Measurements from ENCODE around the gene KCNQ1.
"Not testable (repeated sequence)": the region's sequence is repeated elsewhere in the genome, so short reads cannot be mapped to it uniquely, and the experiment has no call there.

Gene KCNQ1

DNA sequence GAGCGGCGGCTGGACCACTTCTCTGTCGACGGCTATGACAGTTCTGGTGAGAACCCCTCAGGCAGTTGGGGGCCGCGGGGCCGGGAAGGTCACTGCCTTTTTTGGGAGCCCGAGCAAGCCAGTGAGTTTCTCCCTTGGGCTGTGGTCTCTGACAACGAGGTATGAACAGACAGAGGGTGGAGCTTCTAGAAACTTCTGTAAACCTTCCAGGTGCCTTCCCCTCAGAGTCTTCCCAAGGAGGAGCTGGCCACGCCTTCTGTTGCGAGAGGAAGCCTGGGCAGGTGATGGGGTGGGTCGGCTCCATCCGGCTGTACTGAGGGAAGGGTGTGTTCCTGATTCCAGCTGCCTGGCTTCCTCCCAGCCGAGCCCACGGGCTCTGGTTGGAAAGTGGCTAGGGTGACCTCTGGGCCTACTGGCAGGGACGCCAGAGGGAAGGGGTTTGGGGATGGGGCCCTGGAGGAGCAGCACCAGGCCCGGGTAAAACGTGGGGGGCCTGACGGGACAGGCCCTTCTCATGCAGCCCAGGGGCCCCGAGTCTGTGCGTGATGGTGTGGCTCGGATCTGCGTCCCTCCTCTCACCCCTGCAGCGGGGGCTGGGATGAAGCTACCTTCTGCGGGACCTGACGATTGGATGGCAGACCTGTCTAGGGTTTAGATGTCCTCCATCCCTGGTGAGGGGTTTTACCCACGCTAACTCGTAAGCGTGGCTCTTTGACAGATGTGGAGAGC is 144.2 kb downstream of the KCNQ1 start:
- no peak for DNase-seq (ENCODE audit: low read depth in 2 of 3, low spot score in 1 of 3)

- DNase-seq (ENCODE audit: low read depth in 2 of 3, low spot score in 1 of 3), result no peak
Measured at GRCh38 chr11:2589538-2589934, 144.7 kb downstream of the KCNQ1 start.

- no peak for DNase-seq (ENCODE audit: low read depth in 2 of 3, low spot score in 1 of 3)
Measured at GRCh38 chr11:2590131-2590964, 145.5 kb downstream of the KCNQ1 start.

GRCh38 chr11:2590965-2591754 is 146.4 kb downstream of the KCNQ1 start:
- no peak for DNase-seq (ENCODE audit: low read depth in 2 of 3, low spot score in 1 of 3)

DNA sequence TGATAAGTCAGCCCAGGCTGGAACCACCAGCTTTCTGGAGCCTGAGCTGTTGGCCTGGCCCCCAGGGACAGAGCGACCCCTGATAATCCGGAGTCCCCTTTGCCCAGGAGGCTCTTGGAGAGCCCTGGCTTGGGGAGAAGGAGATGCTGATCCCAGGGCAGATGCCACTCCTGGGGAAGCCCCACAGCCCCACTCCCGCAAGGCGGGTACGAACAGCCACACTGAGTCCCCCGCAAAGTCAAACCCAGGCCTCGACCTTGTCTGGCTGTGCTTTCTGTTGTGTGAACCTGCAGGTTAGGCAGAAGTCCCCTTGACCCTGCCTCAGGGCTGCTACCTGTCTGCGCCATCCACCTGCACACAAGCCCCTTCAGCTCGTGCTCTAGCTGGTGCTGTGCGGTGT is 147.0 kb downstream of the KCNQ1 start:
- no peak for DNase-seq (ENCODE audit: low read depth in 2 of 3, low spot score in 1 of 3)

DNA sequence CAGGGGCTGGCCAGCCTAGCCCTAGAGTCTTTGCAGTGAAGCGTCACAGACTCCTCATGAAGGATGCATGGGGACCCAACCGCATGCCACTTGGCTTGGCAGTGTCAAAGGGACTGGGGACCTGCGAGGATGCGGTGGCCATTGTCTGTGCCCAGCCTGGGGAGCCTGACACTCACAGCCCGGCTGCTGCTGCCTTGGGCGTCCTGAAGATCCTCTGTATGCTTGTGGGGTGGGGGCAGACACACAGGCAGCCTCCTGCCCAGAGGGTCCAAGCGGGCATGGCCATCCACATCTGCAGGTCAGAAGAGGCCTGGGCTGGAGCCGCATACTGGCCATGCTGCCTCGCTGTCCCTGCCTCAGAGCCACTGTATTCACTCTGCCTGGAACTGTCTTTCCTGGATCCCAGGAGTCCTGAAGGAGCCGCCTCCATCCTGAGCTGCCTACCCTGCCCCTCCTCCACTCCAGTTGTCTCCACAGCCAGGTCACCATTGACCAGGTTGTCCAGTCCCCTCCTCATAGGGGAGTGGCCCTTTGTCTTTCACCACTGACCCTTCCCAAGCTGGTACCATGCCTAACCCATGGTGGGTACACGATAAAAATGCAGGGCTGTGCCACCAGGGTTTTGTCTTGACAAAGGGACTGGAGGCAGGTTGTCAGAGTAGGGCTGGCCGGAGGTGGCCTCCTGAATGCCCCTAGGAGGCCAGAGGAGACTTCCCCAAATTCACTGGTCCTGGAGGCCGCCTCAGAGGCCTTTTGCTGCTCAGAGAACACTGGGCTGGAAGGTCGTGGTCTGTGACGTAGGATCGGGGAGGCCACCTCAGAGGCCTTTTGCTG is 148.0 kb downstream of the KCNQ1 start:
- DNase-seq (ENCODE audit: low read depth in 2 of 3, low spot score in 1 of 3), result no peak

DNA sequence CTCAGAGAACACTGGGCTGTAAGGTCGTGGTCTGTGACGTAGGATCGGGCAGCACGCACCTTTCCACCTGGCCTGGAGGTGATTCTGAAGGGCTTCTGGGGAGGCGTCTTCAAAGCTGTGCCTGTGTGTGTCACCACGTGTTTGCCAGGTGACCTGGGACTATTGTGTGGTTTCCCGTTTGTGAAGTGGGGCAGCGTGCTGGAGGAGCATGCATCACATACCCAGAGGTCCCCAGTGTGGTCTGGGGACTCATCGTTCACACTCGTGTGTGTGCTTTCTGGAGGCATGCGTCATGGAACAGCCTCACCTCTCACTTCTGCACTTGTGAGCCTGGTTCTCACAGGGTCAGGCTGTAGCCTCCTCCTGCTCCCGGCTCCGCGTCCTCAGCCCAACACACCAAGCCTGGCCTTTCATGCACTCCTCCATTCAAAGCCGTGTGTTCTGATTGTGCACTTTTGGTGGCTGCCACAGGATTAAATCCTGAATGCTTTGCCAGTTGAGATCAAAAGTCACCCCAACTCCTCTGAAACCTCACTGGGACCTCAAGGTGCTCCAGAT is 148.7 kb downstream of the KCNQ1 start:
- no peak for DNase-seq (ENCODE audit: low read depth in 2 of 3, low spot score in 1 of 3)

DNA sequence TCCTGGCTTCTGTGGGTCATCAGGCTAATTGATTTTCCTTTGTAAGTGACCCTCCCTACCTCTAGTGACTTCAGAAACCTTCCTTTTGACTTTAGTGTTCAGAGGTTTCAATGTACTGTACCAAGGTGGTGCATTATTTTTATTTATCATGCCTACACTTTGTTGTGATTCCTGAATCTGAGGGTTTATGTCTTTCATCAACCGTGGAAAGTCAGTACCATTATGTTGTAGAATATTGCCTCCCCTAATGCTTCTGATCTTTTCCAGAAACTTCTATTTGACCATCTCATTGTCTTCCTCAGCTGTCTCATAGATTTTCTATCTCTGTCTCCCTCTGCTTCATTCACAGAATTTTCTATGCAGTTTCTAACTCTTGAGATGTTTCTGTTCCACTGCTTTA is 149.5 kb downstream of the KCNQ1 start:
- DNase-seq (ENCODE audit: low read depth in 2 of 3, low spot score in 1 of 3), result no peak

GRCh38 chr11:2595204-2595603 is 150.4 kb downstream of the KCNQ1 start:
- DNase-seq (ENCODE audit: low read depth in 2 of 3, low spot score in 1 of 3), result no peak

DNA sequence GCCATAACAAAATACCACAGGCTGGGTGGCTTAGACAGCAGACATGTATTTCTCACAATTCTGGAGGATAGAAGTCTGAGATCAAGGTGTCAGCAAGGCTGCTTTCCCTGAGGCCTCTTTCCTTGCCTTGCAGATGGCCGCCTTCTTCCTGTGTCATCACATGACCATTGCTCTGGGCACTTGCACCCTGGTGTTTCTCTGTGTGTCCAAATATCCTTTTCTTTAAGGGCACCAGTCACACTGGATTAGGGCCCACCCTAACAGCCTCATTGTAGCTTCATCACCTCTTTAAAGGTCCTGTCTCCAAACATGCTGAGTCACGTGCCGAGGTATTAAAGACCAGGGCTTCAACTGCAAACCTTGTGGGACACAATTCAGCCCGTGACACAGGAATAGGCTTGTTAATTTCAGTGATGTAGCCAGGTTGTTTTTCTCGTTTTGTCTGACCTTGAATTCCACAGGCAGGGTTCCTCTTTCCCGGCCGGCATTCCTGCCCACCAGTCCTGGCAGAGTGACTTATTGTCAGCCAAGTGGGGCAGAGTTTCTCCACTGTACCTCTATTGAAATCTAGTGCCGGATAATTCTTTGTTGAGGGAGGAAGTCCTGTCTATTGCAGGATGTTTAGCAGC is 154.9 kb downstream of the KCNQ1 start:
- no peak for DNase-seq (ENCODE audit: low read depth in 2 of 3, low spot score in 1 of 3)

DNA sequence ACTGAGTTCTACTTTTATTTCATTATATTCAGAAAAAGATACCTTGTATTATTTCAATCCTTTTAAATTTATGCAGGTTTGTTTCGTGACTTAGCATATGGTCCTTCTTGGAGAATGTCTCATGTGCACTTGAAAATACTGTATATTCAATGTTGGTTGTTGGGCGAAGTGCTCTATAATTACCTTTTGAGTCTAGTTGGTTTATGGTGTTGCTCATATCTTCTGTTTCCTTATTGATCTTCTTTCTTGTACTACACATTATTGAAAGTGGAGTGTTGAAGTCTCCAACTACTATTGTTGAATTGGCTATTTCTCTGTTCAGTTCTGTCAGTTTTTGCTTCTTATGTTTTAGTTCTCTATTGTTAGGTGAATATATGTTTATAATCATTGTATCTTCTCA is 164.5 kb downstream of the KCNQ1 start:
- DNase-seq (ENCODE audit: low read depth in 2 of 3, low spot score in 1 of 3), result no peak

DNA sequence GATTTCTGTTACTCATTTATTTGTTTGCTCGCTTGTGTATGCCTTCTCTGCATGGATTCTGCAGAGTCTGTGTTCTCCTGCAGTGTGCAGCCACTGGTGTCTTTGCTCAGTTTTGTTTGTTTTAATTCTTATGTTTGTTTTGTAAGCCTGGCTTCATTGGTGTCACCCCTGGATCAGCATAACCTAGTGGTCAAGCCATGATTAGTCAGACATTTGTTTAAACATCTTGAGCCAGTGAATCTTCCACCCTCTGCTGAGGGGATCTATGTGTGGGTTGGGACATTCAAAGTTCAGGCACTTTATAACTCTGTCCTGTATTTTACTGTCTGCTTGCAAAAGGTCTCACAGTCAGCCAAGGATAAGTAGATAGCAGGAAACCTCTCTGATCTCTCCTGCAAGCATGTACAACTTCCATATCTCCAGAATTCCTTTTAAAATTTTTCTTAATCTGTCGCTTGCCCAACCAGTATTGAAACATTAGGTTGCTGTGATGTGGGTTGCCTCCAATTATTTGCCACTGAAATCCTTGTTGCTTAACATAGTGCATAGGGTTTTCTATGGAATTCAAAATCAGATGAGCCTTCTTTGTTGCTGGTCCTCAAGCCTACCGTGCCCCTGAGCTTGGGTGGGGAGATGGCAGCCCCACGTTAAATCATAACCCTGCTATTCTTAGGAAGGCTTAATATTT is 168.2 kb downstream of the KCNQ1 start:
- no peak for DNase-seq (ENCODE audit: low read depth in 2 of 3, low spot score in 1 of 3)

DNA sequence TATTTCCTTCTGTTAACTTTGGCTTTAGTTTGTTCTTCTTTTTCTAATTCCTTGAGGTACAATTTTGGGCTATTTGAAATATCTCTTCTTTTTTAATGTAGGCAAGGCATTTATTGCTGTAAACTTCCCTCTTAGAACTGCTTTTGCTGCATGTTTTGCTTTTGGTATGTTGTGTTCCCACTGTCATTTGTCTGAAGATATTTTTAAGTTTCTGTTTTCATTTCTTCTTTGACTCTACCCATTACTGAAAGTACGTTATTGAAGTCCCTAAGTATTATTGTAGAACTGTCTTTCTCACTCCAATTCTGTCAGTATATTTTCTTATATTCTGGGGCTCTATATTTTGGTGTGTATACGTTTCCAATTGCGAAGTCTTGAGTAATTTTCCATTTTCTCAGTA is 177.1 kb downstream of the KCNQ1 start:
- no peak for DNase-seq (ENCODE audit: low read depth in 2 of 3, low spot score in 1 of 3)

DNA sequence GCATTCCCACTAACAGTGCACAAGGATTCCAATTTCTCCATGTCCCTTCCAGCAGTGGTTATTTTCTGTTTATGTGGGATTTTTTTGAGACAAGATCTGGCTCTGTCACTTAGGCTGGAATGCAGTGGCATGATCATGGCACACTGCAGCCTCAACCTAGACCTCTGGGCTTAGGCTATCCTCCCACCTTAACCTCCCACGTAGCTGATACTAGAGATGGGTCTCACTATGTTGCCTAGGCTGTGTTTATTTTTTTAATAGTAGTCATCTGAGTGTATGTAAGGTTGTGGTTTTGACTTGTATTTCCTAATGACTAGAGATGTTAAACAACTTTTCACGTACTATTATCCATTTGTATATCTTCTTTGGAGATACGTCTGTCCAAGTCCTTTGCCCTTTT is 180.4 kb downstream of the KCNQ1 start:
- no peak for DNase-seq (ENCODE audit: low read depth in 2 of 3, low spot score in 1 of 3)

DNA sequence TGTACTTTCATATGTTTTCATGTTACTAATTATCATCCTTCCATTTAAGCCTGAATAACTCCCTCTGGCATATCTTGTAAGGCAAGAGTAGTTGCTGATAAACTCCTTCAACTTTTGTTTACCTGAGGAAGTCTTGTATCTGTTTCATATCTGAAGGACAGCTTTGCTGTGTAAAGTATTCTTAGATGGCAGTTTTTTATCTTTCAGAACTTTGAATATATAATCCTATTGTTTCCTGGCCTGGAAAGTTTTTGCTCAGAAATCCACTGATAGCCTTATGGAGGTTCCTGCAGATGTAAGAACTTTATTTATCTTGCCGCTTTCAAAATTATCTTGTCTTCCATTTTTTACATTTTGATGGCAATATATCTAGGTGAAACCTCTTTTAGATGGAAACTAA is 185.9 kb downstream of the KCNQ1 start:
- no peak for DNase-seq (ENCODE audit: low read depth in 2 of 3, low spot score in 1 of 3)

- no peak for DNase-seq (ENCODE audit: low read depth in 2 of 3, low spot score in 1 of 3)
Measured at GRCh38 chr11:2631161-2631560, 186.4 kb downstream of the KCNQ1 start.

GRCh38 chr11:2639763-2640162 is 195.0 kb downstream of the KCNQ1 start:
- not testable (repeated sequence) for DNase-seq (ENCODE audit: low read depth in 2 of 3, low spot score in 1 of 3)

DNA sequence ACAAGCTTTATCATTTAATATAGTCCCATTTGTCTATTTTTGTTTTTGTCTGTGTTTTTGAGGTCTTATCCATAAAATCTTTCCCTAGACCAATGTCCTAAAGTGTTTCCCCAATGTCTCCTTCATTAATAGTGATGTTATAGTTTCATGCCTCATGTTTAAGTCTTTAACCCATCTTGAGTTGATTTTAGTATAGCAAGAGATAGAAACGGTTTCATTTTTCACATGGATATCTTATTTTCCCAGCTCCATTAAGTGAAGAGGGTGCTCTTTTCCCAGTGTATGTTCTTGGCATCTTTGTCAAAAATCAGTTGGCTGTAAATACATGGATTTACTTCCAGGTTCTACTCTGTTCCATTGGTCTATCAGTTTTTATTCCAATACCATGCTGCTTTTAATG is 196.8 kb downstream of the KCNQ1 start:
- DNase-seq (ENCODE audit: low read depth in 2 of 3, low spot score in 1 of 3), result no peak

- DNase-seq (ENCODE audit: low read depth in 2 of 3, low spot score in 1 of 3), result no peak
Measured at GRCh38 chr11:2643746-2644145, 198.9 kb downstream of the KCNQ1 start.
